ENCODE measurements around the gene SPOCK1.

The SPOCK1 gene

DNA sequence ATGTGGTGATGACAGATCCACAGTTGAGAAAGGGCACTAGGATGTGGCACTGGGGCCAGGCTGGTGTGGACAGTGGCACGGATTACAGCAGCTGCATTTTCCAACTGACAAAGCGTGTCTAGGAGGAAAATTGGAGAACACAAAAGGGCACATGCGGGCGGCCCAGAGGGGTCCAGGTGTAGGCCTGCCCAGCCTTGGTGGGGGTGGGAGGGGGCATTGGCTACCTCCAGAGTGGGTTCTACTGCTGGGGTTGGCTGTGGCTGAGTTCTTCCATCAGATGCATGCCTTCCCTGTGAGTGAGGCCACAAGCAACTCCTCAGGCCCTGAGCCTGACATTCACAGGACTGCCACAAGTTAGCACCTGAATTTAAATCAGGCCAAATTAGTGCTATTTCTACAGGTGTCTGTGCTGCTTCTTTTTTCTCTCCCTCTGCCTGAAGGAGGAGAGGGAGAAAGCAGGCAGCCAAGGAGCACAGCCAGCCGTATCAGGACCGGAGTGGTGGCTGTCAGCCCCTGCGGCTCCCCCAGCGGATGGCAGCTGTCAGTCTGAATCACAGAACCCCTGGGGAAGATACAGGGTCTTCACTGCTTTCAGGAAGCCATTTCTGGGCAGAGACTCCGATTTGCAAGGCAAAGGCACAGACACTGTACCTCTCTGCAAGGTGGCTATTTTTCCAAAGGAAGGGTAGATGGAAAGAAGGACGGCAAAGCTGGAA, 464.2 kb downstream of the SPOCK1 start:
- no peak for DNase-seq

GRCh38 chr5:137034213-137034612, 464.9 kb downstream of the SPOCK1 start:
- no peak for DNase-seq

GRCh38 chr5:137032929-137033328, 466.2 kb downstream of the SPOCK1 start:
- no peak for DNase-seq

DNA sequence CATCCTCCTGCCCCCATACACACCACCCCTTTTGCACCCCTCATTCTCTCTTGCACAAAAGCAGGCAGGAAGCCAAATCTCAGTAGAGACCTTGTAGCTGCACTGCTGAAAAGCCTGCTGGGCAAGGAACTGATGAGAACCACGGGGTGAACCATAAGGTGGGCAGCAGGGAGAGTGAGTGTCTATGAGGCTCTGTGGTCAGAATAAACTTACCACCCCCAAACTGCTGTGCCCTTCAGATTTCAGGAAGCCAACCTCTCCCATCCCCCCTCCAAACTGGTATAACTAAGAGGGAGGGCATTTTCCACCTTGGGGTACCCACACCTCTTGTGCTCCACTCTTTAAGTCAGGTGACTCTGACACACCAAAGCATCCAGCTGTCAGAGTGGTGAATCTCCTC, 471.4 kb downstream of the SPOCK1 start:
- no peak for DNase-seq

- DNase-seq: no peak
Observed at GRCh38 chr5:137026296-137026695, 472.8 kb downstream of the SPOCK1 start.

- no peak for DNase-seq
Observed at GRCh38 chr5:137024044-137024443, 475.1 kb downstream of the SPOCK1 start.

GRCh38 chr5:137023371-137023770, 475.8 kb downstream of the SPOCK1 start:
- no peak for DNase-seq

GRCh38 chr5:137022725-137023124, 476.4 kb downstream of the SPOCK1 start:
- no peak for DNase-seq

GRCh38 chr5:137022043-137022442, 477.1 kb downstream of the SPOCK1 start:
- DNase-seq: peak in 12 of 58 donors; percentile 2 to 26 (median 18)

DNA sequence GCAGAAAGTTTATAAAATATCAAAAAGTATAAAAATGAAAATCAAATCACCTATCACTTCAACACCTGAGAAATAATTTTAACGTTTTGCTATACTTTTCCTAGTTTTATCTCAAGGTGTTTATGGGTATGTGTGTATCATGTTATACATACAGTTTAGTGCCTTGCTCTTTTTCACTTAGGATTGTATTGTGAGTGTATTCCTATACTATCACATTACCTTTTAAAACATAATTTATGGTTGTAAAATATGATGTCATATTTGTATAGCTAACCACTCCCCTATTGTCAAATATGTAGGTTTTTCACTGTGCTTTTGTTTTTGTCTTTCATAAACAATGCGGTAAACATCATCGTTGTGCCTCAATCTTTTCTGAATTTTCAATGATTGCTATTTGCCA, 479.9 kb downstream of the SPOCK1 start:
- no peak for DNase-seq

GRCh38 chr5:137016783-137017324, 482.3 kb downstream of the SPOCK1 start:
- DNase-seq: no peak

DNA sequence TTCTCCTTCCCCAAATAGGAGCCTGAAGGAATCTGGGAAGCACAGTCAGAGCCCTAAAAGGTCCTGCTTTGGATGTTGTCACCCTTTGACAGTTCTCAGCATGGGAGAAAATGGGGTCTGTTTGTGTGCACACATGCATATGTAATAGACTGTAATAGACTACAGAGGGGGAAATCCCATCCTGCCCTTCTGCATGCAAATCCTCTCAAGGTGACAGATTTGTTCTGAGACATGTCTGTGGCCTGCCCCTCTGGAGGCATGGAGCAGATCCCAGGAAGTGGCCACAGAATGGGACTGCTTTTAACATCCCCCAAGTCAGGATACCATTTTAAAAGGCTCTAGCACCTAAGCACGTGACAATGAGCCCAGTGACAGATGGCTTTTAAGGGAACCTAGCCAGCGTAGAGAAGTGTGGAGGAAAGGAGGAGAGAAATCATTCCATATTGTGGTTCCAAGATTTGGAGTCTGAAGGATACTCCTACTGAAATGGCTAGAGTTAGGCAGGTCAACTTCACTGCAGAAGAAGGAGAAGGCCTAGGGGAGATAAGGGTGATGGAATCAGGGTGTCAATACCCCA, 483.5 kb downstream of the SPOCK1 start:
- no peak for DNase-seq

GRCh38 chr5:137014731-137015130, 484.4 kb downstream of the SPOCK1 start:
- no peak for DNase-seq

DNA sequence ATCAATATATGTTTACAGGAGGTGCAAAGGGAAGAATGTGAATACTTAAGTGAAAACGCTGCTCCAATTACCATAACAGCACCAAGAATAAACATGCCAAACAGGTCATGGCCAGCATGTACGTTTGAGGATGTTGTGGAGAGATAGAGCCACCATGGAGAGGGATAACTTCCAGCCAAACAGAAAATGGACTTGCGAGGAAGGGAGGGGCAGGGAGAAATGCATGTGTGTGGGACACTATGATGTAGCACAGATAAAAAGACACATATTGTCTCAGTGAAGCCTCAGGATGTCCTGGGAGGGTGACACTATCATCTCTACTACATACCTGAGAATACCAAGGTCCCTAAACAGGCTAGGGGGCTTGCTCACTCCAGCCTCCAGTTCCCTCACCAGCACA, 488.9 kb downstream of the SPOCK1 start:
- DNase-seq: no peak

- DNase-seq: no peak
Observed at GRCh38 chr5:137004279-137004678, 494.8 kb downstream of the SPOCK1 start.

- no peak for DNase-seq
Observed at GRCh38 chr5:137001026-137001569, 498.0 kb downstream of the SPOCK1 start.

- no peak for DNase-seq
Observed at GRCh38 chr5:136999787-137000186, 499.3 kb downstream of the SPOCK1 start.

DNA sequence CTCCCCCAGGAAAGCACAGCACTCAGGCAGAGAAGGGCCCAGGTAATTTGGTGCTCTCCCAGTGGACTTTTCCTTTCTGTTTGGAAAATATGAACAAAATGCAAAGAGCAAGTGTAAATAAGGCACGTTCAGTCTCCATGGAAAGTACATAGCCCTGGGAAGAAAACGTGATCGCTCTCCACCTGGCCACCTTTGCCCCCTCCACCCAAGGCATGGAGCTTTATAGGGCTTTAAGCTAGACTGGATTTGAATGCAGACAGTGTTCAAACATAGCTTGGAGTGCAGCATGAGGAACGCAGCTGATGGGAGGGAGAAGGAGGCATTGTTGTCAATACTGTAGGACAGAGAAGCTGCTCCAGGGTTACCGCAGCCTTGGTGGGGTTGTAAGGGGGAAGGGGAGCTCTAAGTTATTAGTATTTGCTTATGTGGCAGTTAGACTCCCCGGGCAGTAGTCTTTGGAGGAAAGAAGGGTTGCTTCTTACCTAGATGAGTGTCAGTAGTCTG, 500.2 kb downstream of the SPOCK1 start:
- no peak for DNase-seq

- no peak for DNase-seq
Observed at GRCh38 chr5:136994154-136994553, 505.0 kb downstream of the SPOCK1 start.

DNA sequence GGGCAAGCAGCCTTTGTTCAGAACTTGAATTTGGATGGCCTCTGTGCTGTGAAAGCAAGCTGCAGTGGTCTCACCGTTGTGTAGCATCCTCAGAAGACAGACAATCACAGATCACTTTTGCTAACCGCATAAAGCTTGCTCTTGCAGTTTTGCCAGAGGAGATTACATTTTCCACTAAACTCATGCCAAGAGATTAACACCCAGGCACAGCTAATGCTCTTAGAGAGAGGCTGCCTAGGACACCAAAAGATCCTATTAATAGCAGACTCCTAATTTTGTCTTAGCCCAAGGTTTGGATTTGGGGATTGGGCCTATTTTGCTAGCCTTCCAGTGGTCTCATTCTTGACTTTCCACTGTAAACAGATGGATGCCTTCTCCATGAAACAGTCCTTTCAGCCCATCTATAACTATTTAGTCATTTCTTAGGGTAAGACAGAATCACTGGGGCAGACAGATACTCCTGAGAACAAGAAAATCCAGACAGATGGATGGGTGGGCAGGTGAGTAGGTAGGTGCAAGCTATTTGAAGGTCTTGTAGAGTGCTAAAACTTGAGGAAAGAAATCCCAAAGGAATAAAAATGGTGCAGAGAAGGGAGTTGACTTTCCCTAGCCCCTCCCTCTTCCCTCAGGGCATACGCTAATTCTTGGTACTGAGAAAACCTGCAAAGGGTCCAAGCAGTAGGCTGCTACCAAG, 506.2 kb downstream of the SPOCK1 start:
- peak in 1 of 58 donors; percentile 19 for DNase-seq

DNA sequence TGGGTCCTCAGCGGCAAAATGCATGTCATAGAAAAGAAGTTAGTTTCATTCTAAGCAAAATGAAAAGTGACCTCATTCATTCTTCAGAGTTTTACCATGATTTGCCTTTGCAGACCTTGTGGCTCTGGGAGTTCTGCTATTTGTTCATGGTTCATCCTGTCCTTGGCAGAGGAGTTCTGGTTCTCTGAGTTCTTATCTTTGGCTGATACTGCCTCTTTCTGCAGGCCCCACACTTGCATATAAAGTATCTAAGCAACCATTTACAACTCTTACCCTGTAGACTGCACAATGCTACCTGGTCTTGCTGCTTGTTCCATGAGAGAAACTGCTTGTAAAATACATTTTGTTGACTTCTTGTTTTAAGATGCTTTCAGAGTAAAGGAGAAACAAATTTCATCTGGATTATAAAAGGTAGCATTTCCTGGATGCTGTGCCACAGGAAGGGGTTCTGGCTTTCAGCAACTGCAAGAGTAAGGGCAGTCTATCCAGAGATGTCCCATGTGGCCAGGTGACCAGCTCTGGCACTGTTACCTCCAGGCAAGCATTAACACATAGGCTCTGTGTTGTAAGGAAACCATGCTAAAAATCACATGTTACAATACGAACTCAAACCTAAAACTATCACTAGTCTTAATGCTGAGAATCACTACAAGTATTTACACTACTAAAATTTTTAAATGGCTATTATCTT, 513.2 kb downstream of the SPOCK1 start:
- DNase-seq: no peak
